GM23338 (cell line): ENCODE measurements around the gene PITPNC1. TPM values are rescaled to one million over a fixed set of nuclear protein-coding genes. Genes with fewer than 3 reads are reported as not detected.

Source experiments
- ATAC-seq: fragments of 200-7000 bp; cut with Tn5 transposase; 3 replicates; pipeline ENCODE4 v1.9.1; 2020
- DNase-seq: peaks from one replicate; pipeline ENCODE4 v3.0.0-alpha.2; 2015; ENCODE audit warnings: low spot score
- H2AFZ ChIP-seq: fragments of 200-600 bp; sonication (generic); 2 replicates; pipeline ENCODE4 v1.8.0; 2016; ENCODE audit warnings: antibody characterized with exemption, mild to moderate bottlenecking, moderate library complexity
- H3F3A ChIP-seq: fragments of 200-600 bp; sonication (generic); replicated peaks from 2 replicates; pipeline ENCODE4 v1.8.0; 2017; ENCODE audit warnings: antibody characterized with exemption, mixed run types, low read depth
- H3K27ac ChIP-seq: fragments of 200-600 bp; sonication (generic); 2 replicates; pipeline ENCODE4 v1.6.1; 2016; ENCODE audit warnings: low read depth
- H3K27me3 ChIP-seq: fragments of 200-600 bp; sonication (generic); 2 replicates; pipeline ENCODE4 v1.8.0; 2016; ENCODE audit warnings: mild to moderate bottlenecking, mixed run types, moderate library complexity; ENCODE audit not compliant: insufficient read depth
- H3K36me3 ChIP-seq: fragments of 200-600 bp; sonication (generic); 2 replicates; pipeline ENCODE4 v1.8.0; 2016; ENCODE audit warnings: mild to moderate bottlenecking; ENCODE audit not compliant: insufficient read depth
- H3K4me1 ChIP-seq: fragments of 200-600 bp; sonication (generic); 2 replicates; pipeline ENCODE4 v1.8.0; 2016; ENCODE audit warnings: mild to moderate bottlenecking, moderate library complexity; ENCODE audit not compliant: insufficient read depth
- H3K4me2 ChIP-seq: fragments of 200-600 bp; sonication (generic); 2 replicates; pipeline ENCODE4 v1.7.1; 2017; ENCODE audit warnings: mixed run types
- H3K4me3 ChIP-seq: fragments of 200-600 bp; sonication (generic); 2 replicates; pipeline ENCODE4 v1.6.1; 2016; ENCODE audit warnings: mixed run types
- H3K79me2 ChIP-seq: fragments of 200-600 bp; sonication (generic); replicated peaks from 2 replicates; pipeline ENCODE4 v1.8.0; 2017; ENCODE audit warnings: mild to moderate bottlenecking; ENCODE audit not compliant: insufficient read depth
- H3K9me2 ChIP-seq: fragments of 200-600 bp; sonication (generic); 2 replicates; pipeline ENCODE4 v1.8.0; 2017; ENCODE audit not compliant: insufficient read depth
- H4K20me1 ChIP-seq: fragments of 200-600 bp; sonication (generic); replicated peaks from 2 replicates; pipeline ENCODE4 v1.8.0; 2017; ENCODE audit warnings: mild to moderate bottlenecking; ENCODE audit not compliant: insufficient read depth
- H3K27ac Mint-ChIP-seq: 2 replicates; pipeline ENCODE4 v1.8.0; 2020; ENCODE audit warnings: inconsistent platforms, mild to moderate bottlenecking, moderate library complexity, mixed read lengths
- H3K27me3 Mint-ChIP-seq: 3 replicates; pipeline ENCODE4 v1.8.0; 2022; ENCODE audit warnings: low read depth, mild to moderate bottlenecking, moderate library complexity, mixed read lengths, inconsistent platforms; ENCODE audit not compliant: insufficient read depth, poor library complexity
- H3K36me3 Mint-ChIP-seq: 3 replicates; pipeline ENCODE4 v1.8.0; 2021; ENCODE audit warnings: low read depth, mild to moderate bottlenecking, inconsistent platforms, moderate library complexity, mixed read lengths
- H3K4me1 Mint-ChIP-seq: 3 replicates; pipeline ENCODE4 v1.8.0; 2020; ENCODE audit warnings: mild to moderate bottlenecking, inconsistent platforms, mixed read lengths
- H3K4me3 Mint-ChIP-seq: 3 replicates; pipeline ENCODE4 v1.8.0; 2021; ENCODE audit warnings: moderate library complexity, mild to moderate bottlenecking, inconsistent platforms, mixed read lengths
- H3K9me3 Mint-ChIP-seq: 3 replicates; pipeline ENCODE4 v1.8.0; 2020; ENCODE audit warnings: moderate library complexity, mild to moderate bottlenecking, inconsistent platforms, mixed read lengths
- CREB1 ChIP-seq: fragments of 250-450 bp; sonication (Bioruptor Pico); IDR thresholded peaks from 2 replicates; pipeline ENCODE4 v1.5.0; 2020; ENCODE audit warnings: low read depth, mild to moderate bottlenecking, moderate library complexity
- EZH2phosphoT487 ChIP-seq: fragments of 200-600 bp; sonication (generic); IDR thresholded peaks from one replicate; pipeline ENCODE4 v1.8.1; 2018; ENCODE audit warnings: antibody characterized with exemption; ENCODE audit not compliant: unreplicated experiment
- JUNB ChIP-seq: IDR thresholded peaks from one replicate; pipeline ENCODE4 v1.6.1; 2016; ENCODE audit warnings: antibody characterized with exemption; ENCODE audit not compliant: unreplicated experiment
- NANOG ChIP-seq: IDR thresholded peaks from 2 replicates; pipeline ENCODE4 v1.6.1; 2016; ENCODE audit warnings: antibody characterized with exemption, borderline replicate concordance
- STAT1 ChIP-seq: IDR thresholded peaks from one replicate; pipeline ENCODE4 v1.6.1; 2016; ENCODE audit warnings: antibody characterized with exemption; ENCODE audit not compliant: unreplicated experiment
- polyA plus RNA-seq: library from polyadenylated mRNA; unstranded; fragments of >200 nt; fragmentation: Nextera tagmentation; extraction: Ambion mirVana; gene quantifications from 2 replicates; pipeline ENCODE4 v1.2.1, GENCODE V29; 2016
- total RNA-seq: library from RNA; depleted of rRNA; stranded (reverse); fragments of >200 nt; shearing (Covaris generic); gene quantifications from 2 replicates; pipeline ENCODE4 v1.2.3, GENCODE V29; 2014
- TF ChIP-seq, protein P1 (sequence below), 2 experiments: fragments of 200-600 bp in 1 of 2; sonication (generic) in 1 of 2; conservative IDR thresholded peaks; 2 replicates each; pipeline versions ENCODE4 v1.5.1 to v1.6.1; 2016 to 2017; ENCODE audit warnings: antibody characterized with exemption in 2 of 2, low read depth in 2 of 2, mild to moderate bottlenecking in 2 of 2, moderate library complexity in 1 of 2
- TF ChIP-seq, protein P2 (sequence below): IDR thresholded peaks from one replicate; pipeline ENCODE4 v1.6.1; 2018; ENCODE audit warnings: antibody characterized with exemption; ENCODE audit not compliant: unreplicated experiment

PITPNC1 gene
- total and polyA plus RNA-seq, 2 experiments from 2014 or later: 23.0 to 32.6 TPM

DNA sequence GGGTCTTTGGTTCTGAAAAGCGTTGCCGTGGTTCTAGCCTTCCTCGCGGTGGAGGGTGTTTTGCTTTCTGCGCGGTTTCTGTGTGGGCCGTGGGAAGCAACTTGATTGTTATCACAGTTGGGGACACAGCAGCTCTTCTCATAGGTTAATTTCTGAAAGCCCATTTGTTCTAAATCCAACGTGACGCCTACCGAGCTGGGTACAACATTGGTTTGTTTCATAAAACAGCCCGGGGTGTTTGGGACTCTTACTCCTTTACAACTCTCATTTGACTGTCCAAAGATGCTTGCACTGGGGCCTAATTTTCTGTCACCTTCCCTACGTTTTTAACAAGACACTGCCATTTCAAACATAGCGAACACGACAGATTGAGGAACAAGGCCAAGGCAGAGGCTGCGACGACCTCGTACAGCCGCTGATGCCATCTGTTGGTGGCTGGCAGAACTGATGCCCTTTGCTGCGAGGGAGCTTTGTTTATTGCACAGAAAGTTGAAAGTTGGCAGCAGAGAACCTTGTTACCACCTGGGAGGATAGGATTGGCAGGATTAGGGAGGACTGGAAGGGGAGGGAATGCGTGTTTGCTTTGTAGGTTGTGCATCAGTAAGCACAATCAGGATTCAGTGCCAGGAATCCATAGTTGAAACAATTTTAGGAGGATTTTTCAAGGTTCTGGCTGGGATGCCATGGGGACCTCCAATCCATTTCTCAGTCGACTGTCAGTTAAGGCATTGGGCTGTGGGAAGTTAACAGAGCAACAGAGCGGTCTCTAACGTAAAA, 98.3 kb downstream of the PITPNC1 start:
- no peaks in the 10 kb centered on the region for H3K9me2 ChIP-seq
- peaks cover 9% of the 10 kb centered on the region for H3K9me3 Mint-ChIP-seq
- H3K27me3 ChIP-seq: no peaks in the 10 kb centered on the region
- peaks cover 28% of the 10 kb centered on the region for H3K4me1 ChIP-seq
- TF ChIP-seq, protein P1, sequence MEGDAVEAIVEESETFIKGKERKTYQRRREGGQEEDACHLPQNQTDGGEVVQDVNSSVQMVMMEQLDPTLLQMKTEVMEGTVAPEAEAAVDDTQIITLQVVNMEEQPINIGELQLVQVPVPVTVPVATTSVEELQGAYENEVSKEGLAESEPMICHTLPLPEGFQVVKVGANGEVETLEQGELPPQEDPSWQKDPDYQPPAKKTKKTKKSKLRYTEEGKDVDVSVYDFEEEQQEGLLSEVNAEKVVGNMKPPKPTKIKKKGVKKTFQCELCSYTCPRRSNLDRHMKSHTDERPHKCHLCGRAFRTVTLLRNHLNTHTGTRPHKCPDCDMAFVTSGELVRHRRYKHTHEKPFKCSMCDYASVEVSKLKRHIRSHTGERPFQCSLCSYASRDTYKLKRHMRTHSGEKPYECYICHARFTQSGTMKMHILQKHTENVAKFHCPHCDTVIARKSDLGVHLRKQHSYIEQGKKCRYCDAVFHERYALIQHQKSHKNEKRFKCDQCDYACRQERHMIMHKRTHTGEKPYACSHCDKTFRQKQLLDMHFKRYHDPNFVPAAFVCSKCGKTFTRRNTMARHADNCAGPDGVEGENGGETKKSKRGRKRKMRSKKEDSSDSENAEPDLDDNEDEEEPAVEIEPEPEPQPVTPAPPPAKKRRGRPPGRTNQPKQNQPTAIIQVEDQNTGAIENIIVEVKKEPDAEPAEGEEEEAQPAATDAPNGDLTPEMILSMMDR (conservative IDR thresholded peaks at IDR 0.05; ENCODE audit: low read depth in 2 of 2): peak; percentile 92 to 93
- TF ChIP-seq CREB1: no peak
- H3K79me2 ChIP-seq: peaks cover 79% of the 10 kb centered on the region
- no peak overlapping the region for H3K4me3 Mint-ChIP-seq
- H3K4me2 ChIP-seq: peak overlapping the region; percentile 40; the same call in 1 of the 2 replicates
- H3F3A ChIP-seq: peaks cover 4% of the 10 kb centered on the region; the same call in 1 of the 2 replicates
- H3K36me3 Mint-ChIP-seq: peaks cover 7% of the 10 kb centered on the region
- no peaks in the 10 kb centered on the region for H3K36me3 ChIP-seq
- DNase-seq (peak; percentile 89), ATAC-seq (peak; percentile 83)
- peaks cover 10% of the 10 kb centered on the region for H3K27me3 Mint-ChIP-seq
- H3K4me3 ChIP-seq: no peak overlapping the region
- peak overlapping the region; percentile 84 for H3K27ac ChIP-seq
- H4K20me1 ChIP-seq: peaks cover 4% of the 10 kb centered on the region; the same call in 1 of the 2 replicates
- no peak overlapping the region; the same call in 1 of the 2 replicates for H3K27ac Mint-ChIP-seq
- H2AFZ ChIP-seq: no peak overlapping the region
- peaks cover 49% of the 10 kb centered on the region for H3K4me1 Mint-ChIP-seq

DNA sequence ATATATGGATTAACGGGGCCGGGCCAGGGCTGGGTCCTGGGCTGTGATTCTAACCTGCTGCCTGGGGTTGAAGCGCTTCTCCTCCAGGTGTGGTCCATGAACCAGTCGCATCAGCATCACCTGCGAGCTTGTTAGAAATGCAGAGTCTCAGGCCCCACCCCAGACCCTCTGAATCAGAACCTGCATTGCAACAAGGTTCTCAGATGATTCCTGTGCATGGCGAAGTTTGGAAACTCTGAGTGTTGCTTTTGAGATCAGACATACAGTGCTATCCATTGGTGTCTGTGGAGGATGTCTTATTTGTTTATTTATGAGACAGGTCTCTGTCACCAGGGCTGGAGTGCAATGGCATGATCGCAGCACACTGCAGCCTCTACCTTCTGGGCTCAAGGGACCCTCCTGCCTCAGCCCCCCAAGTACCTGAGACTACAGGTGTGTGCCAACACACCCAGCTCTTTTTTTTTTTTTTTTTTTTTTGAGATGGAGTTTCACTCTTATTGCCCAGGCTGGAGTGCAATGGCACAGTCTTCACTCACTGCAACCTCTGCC, 99.8 kb downstream of the PITPNC1 start:
- Mint-ChIP-seq H3K9me3 (peaks cover 2% of the 10 kb centered on the region), H3K27me3 (peaks cover 10% of the 10 kb centered on the region), H3K4me1 (peaks cover 52% of the 10 kb centered on the region), H3K27ac (no peak overlapping the region), H3K4me3 (no peak overlapping the region), H3K36me3 (peaks cover 3% of the 10 kb centered on the region)
- ATAC-seq (no peak), DNase-seq (no peak)
- Histone ChIP-seq H3K4me2 (no peak overlapping the region), H3K27ac (no peak overlapping the region), H2AFZ (no peak overlapping the region), H4K20me1 (peaks cover 4% of the 10 kb centered on the region; the same call in 1 of the 2 replicates), H3K36me3 (no peaks in the 10 kb centered on the region), H3K4me1 (peaks cover 28% of the 10 kb centered on the region), H3F3A (peaks cover 4% of the 10 kb centered on the region; the same call in 1 of the 2 replicates), H3K4me3 (no peak overlapping the region), H3K79me2 (peaks cover 83% of the 10 kb centered on the region), H3K27me3 (no peaks in the 10 kb centered on the region), H3K9me2 (no peaks in the 10 kb centered on the region)
- TF ChIP-seq EZH2phosphoT487 (no peak), STAT1 (no peak), JUNB (no peak), NANOG (no peak), CREB1 (no peak)
- TF ChIP-seq, protein P2, sequence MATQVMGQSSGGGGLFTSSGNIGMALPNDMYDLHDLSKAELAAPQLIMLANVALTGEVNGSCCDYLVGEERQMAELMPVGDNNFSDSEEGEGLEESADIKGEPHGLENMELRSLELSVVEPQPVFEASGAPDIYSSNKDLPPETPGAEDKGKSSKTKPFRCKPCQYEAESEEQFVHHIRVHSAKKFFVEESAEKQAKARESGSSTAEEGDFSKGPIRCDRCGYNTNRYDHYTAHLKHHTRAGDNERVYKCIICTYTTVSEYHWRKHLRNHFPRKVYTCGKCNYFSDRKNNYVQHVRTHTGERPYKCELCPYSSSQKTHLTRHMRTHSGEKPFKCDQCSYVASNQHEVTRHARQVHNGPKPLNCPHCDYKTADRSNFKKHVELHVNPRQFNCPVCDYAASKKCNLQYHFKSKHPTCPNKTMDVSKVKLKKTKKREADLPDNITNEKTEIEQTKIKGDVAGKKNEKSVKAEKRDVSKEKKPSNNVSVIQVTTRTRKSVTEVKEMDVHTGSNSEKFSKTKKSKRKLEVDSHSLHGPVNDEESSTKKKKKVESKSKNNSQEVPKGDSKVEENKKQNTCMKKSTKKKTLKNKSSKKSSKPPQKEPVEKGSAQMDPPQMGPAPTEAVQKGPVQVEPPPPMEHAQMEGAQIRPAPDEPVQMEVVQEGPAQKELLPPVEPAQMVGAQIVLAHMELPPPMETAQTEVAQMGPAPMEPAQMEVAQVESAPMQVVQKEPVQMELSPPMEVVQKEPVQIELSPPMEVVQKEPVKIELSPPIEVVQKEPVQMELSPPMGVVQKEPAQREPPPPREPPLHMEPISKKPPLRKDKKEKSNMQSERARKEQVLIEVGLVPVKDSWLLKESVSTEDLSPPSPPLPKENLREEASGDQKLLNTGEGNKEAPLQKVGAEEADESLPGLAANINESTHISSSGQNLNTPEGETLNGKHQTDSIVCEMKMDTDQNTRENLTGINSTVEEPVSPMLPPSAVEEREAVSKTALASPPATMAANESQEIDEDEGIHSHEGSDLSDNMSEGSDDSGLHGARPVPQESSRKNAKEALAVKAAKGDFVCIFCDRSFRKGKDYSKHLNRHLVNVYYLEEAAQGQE: no peak
- TF ChIP-seq, protein P1 (conservative IDR thresholded peaks at IDR 0.05; ENCODE audit: low read depth in 2 of 2): no peak
